Effector memory CD4-positive, alpha-beta T cell (primary cell): ENCODE measurements around the gene NCKAP5.

Experiments
- DNase-seq, 3 donors: peaks; one replicate each; pipeline ENCODE4 v3.0.0-alpha.2; 2020
- H3K27ac ChIP-seq: 2 replicates; pipeline ENCODE4 v1.7.0; 2013; ENCODE audit warnings: mild to moderate bottlenecking, low read length, moderate library complexity; ENCODE audit not compliant: insufficient read depth, poor library complexity, severe bottlenecking
- H3K27me3 ChIP-seq: replicated peaks from 2 replicates; pipeline ENCODE4 v1.7.0; 2013; ENCODE audit warnings: mild to moderate bottlenecking, low read length; ENCODE audit not compliant: insufficient read depth, control insufficient read depth, poor library complexity, severe bottlenecking
- H3K36me3 ChIP-seq: 2 replicates; pipeline ENCODE4 v1.7.0; 2013; ENCODE audit warnings: mild to moderate bottlenecking, low read length, moderate library complexity; ENCODE audit not compliant: control insufficient read depth, insufficient read depth
- H3K4me1 ChIP-seq: 2 replicates; pipeline ENCODE4 v1.7.0; 2013; ENCODE audit warnings: low read length, mild to moderate bottlenecking; ENCODE audit not compliant: control insufficient read depth, insufficient read depth, poor library complexity, severe bottlenecking
- H3K4me3 ChIP-seq: 2 replicates; pipeline ENCODE4 v1.7.0; 2013; ENCODE audit warnings: low read length, low read depth, mild to moderate bottlenecking; ENCODE audit not compliant: insufficient read depth, poor library complexity, severe bottlenecking
- H3K9me3 ChIP-seq: 2 replicates; pipeline ENCODE4 v1.7.0; 2013; ENCODE audit warnings: mild to moderate bottlenecking, low read length, moderate library complexity; ENCODE audit not compliant: control insufficient read depth

The NCKAP5 gene

DNA sequence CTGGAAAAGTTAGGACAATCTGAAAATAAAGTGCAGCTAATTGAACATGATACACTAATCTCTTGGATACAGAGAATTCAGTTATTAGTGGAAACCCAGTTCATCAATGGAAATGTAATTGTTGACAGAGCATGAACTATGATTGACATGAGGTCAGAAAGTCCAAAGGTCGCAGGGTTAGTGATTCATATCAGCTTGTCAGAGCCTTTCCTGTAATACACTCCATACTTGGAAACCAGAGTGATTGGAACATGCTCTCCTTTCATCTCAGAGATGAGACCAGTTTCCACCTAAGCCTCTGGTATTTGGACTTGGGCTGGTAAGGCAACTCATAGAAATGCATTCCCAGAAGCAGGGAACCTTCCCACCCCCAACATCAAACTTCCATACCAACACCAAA lies 8.5 kb upstream of the NCKAP5 start:
- Histone ChIP-seq H3K36me3 (no peaks in the 10 kb centered on the region), H3K27ac (no peak overlapping the region), H3K4me3 (no peak overlapping the region), H3K4me1 (no peaks in the 10 kb centered on the region), H3K27me3 (no peaks in the 10 kb centered on the region), H3K9me3 (no peaks in the 10 kb centered on the region)
- no peak for DNase-seq

GRCh38 chr2:133574620-133575019 lies 6.4 kb upstream of the NCKAP5 start:
- no peaks in the 10 kb centered on the region for H3K36me3 ChIP-seq
- no peaks in the 10 kb centered on the region for H3K9me3 ChIP-seq
- no peak for DNase-seq
- no peaks in the 10 kb centered on the region for H3K4me1 ChIP-seq
- H3K27ac ChIP-seq: no peak overlapping the region
- no peak overlapping the region for H3K4me3 ChIP-seq
- no peaks in the 10 kb centered on the region for H3K27me3 ChIP-seq

GRCh38 chr2:133574186-133574585 lies 5.9 kb upstream of the NCKAP5 start:
- Histone ChIP-seq H3K4me3 (no peak overlapping the region), H3K27ac (no peak overlapping the region), H3K9me3 (no peaks in the 10 kb centered on the region), H3K4me1 (no peaks in the 10 kb centered on the region), H3K27me3 (no peaks in the 10 kb centered on the region), H3K36me3 (no peaks in the 10 kb centered on the region)
- DNase-seq: no peak

DNA sequence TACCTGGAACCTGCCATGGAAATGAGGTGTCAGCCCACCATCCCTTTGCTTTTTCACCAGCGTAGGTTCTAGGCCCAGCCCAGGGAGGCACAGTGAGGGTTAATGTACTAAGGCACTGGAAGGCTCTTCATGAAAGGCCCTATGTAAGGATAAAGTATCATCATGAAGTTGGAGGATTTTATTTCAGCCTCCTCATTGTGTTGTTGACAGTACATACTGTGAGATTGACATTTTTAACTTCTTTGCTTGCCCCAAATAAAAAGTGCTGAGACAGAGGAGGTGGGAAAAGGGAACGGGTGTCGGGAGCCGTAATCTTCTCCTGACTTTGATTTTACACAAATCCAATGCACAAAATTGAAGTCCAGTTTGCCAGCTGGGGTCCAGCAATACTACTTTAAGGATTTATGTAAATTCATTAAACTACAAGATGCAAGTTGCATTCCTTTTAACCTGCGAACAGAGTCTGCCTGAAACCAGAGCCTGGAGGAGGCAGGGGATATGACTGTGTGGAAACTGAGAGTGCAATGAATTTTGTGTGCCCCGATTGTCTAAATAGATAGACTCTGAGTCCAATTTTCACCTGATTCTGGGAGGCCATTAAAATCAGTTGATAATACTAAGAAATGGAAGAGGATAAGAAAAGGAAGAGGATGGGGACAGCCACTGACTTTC lies 5.4 kb upstream of the NCKAP5 start:
- no peak for DNase-seq
- Histone ChIP-seq H3K4me1 (no peaks in the 10 kb centered on the region), H3K4me3 (no peak overlapping the region), H3K9me3 (no peaks in the 10 kb centered on the region), H3K36me3 (no peaks in the 10 kb centered on the region), H3K27me3 (no peaks in the 10 kb centered on the region), H3K27ac (no peak overlapping the region)

DNA sequence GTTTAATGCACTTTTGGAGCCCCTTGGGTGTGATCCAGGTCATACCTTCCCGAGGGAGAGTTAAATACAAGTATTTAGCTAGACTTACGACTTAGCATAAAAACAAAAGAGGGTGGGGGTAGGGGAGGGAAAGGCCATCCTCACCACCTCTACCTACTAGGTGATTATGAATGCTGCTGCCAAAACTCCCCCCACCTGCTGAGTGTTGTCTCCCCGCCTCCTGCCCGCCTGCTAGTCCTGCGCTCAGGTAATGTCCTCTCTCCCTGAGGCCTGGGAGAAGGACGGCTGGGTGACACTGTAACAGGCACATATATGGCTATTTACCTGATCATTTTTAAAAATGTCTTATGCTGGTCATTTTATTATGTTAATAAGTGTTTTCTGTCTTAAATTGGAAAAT lies 3.0 kb upstream of the NCKAP5 start:
- Histone ChIP-seq H3K27ac (no peak overlapping the region), H3K4me1 (no peaks in the 10 kb centered on the region), H3K36me3 (no peaks in the 10 kb centered on the region), H3K27me3 (no peaks in the 10 kb centered on the region), H3K9me3 (no peaks in the 10 kb centered on the region), H3K4me3 (no peak overlapping the region)
- DNase-seq: no peak

- Histone ChIP-seq H3K4me3 (no peak overlapping the region), H3K27ac (no peak overlapping the region), H3K27me3 (no peaks in the 10 kb centered on the region), H3K9me3 (no peaks in the 10 kb centered on the region), H3K4me1 (no peaks in the 10 kb centered on the region), H3K36me3 (no peaks in the 10 kb centered on the region)
- DNase-seq: no peak
Observed at GRCh38 chr2:133570542-133570941, 2.3 kb upstream of the NCKAP5 start.

DNA sequence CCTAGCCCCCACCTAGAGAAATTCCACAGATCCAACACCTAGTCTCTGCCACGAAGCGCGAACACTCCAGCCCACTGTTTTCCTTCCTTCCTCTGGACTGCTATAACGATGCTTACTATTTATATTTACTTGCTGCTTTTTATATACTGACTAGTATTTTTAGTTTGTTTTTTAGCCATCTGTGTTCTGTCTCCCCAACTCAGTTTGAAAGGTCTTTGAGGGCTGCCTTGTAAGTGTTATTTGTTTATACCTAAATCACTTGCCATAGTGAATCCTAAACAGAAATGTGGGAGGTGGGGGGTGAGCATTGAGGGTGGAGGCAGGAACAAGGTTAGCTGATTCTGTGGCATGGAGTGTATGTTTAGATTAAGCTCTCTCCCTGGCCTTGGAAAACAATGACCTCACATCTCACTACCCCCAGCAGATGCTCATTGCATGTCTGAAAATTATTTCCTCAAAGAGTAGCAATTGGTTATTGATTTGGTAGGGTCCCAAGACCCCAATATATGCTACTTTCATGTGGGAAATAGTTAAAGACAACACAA lies 1.1 kb upstream of the NCKAP5 start:
- DNase-seq: no peak
- Histone ChIP-seq H3K9me3 (no peaks in the 10 kb centered on the region), H3K27ac (no peak overlapping the region), H3K4me1 (no peaks in the 10 kb centered on the region), H3K27me3 (no peaks in the 10 kb centered on the region), H3K36me3 (no peaks in the 10 kb centered on the region), H3K4me3 (no peak overlapping the region)

DNA sequence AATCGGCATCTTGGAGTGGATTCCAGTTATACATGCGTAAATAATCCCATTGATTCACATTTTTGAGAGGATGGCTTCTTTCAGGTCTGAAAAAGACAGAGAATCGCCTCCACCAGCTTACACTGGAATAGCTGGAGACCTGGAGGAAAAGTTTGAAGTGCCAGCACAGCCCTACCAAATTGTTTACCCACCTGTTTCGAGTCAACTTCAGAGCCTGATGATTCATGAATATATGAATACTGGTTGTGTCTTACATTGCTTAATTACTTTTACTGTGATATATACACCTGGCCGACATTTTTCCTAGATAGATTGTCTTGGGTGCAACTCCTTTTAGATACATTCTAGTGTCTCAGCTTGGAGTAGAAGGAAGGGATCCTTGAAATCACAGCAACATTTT lies 335 bp upstream of the NCKAP5 start:
- DNase-seq: no peak
- no peaks in the 10 kb centered on the region for H3K9me3 ChIP-seq
- H3K4me3 ChIP-seq: no peak overlapping the region
- no peaks in the 10 kb centered on the region for H3K36me3 ChIP-seq
- H3K27ac ChIP-seq: no peak overlapping the region
- no peaks in the 10 kb centered on the region for H3K4me1 ChIP-seq
- H3K27me3 ChIP-seq: no peaks in the 10 kb centered on the region

DNA sequence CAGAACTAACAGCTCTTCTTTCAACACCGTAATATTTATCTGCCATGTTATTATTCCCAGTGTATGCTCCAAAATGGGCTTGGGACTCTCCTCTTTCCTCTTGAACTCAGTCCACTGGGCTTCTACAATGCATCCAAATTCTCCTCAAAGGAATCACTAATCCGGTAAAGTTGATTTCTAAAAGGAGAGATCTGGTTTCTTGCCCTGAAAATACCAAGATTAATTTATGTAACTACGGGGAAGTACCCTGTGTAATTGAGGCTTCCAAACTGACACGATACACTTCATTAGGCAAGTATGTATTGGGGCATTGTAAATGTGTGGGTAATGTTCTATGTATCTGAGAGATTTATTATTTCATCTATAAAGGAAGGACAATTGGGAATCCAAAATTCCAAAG lies 5.7 kb downstream of the NCKAP5 start:
- Histone ChIP-seq H3K9me3 (no peaks in the 10 kb centered on the region), H3K27me3 (no peaks in the 10 kb centered on the region), H3K4me1 (no peaks in the 10 kb centered on the region), H3K4me3 (no peak overlapping the region), H3K27ac (no peak overlapping the region), H3K36me3 (no peaks in the 10 kb centered on the region)
- DNase-seq: no peak

- no peak for DNase-seq
Observed at GRCh38 chr2:133561045-133561852, 7.0 kb downstream of the NCKAP5 start.

More at GRCh38 chr2:133561045-133561852, 7.0 kb downstream of the NCKAP5 start:
- Histone ChIP-seq H3K4me1 (no peaks in the 10 kb centered on the region), H3K27me3 (no peaks in the 10 kb centered on the region), H3K27ac (no peak overlapping the region), H3K9me3 (no peaks in the 10 kb centered on the region), H3K4me3 (no peak overlapping the region), H3K36me3 (no peaks in the 10 kb centered on the region)
